GM20000 (cell line): ENCODE data around the gene IGF2BP3.

ENCODE experiments used
- DNase-seq: peaks from one replicate; pipeline ENCODE4 v3.0.0; 2012; ENCODE audit warnings: low spot score
- CTCF ChIP-seq: IDR thresholded peaks from 2 replicates; pipeline ENCODE4 v1.5.1; 2012; ENCODE audit warnings: mild to moderate bottlenecking, control low read depth; ENCODE audit errors: extremely low read depth, missing control alignments

The IGF2BP3 gene

GRCh38 chr7:23266918-23267317, 203.4 kb downstream of the IGF2BP3 start:
- no peak for TF ChIP-seq CTCF
- DNase-seq: no peak

- no peak for DNase-seq
- no peak for TF ChIP-seq CTCF
Observed at GRCh38 chr7:23264916-23265458, 205.3 kb downstream of the IGF2BP3 start.

- peak; percentile 72 for TF ChIP-seq CTCF
Observed at GRCh38 chr7:23261843-23262452, 208.3 kb downstream of the IGF2BP3 start.

GRCh38 chr7:23260371-23260770, 209.9 kb downstream of the IGF2BP3 start:
- no peak for DNase-seq
- no peak for TF ChIP-seq CTCF

More at GRCh38 chr7:23261843-23262452, 208.3 kb downstream of the IGF2BP3 start:
- DNase-seq: peak; percentile 83
